K562 (cell line): ENCODE measurements around the gene TCEANC. TPM values are rescaled to one million over a fixed set of nuclear protein-coding genes. Genes with fewer than 3 reads are reported as not detected.
A peak's percentile ranks its signal among the peaks of the same experiment; 100 is the strongest.

ENCODE experiments used
- CHCHD3 ChIP-seq: fragments of 250-450 bp; sonication (Bioruptor Pico); IDR thresholded peaks from 2 replicates; pipeline ENCODE4 v2.1.2; 2022; ENCODE audit warnings: mild to moderate bottlenecking
- COPS2 ChIP-seq: fragments of 450-650 bp; conservative IDR thresholded peaks from 2 replicates; pipeline ENCODE4 v1.6.1; 2016; ENCODE audit warnings: mild to moderate bottlenecking, moderate library complexity
- CSDE1 ChIP-seq, 2 experiments: fragments of 450-650 bp; IDR thresholded peaks; 2 replicates each; pipeline ENCODE4 v1.6.1; 2016; ENCODE audit warnings: mild to moderate bottlenecking in 1 of 2
- CTBP1 ChIP-seq: fragments of 450-650 bp; IDR thresholded peaks from 2 replicates; pipeline ENCODE4 v1.6.1; 2016; ENCODE audit warnings: borderline replicate concordance
- ELF2 ChIP-seq: fragments of 250-450 bp; sonication (Bioruptor Pico); IDR thresholded peaks from 2 replicates; pipeline ENCODE4 v1.5.0; 2021; ENCODE audit warnings: mild to moderate bottlenecking
- FOXM1 ChIP-seq, 2 experiments: fragments of 450-650 bp in 1 of 2; sonication (generic) in 1 of 2; formaldehyde crosslinking in 1 of 2; IDR thresholded peaks; 2 replicates each; pipeline versions ENCODE4 v1.6.1 to v1.9.0; 2017 to 2022; ENCODE audit warnings: low read depth in 2 of 2, mild to moderate bottlenecking in 2 of 2, missing genetic modification reagents in 1 of 2, moderate library complexity in 1 of 2
- HDAC3 ChIP-seq: fragments of 450-650 bp; IDR thresholded peaks from 2 replicates; pipeline ENCODE4 v1.6.1; 2018; ENCODE audit warnings: borderline replicate concordance, mild to moderate bottlenecking, moderate library complexity; ENCODE audit not compliant: partially characterized antibody
- MAFG ChIP-seq: fragments of 450-650 bp; conservative IDR thresholded peaks from 2 replicates; pipeline ENCODE4 v1.6.1; 2016; ENCODE audit warnings: missing genetic modification characterization, missing compliant biosample characterization
- NR2C1 ChIP-seq, 2 experiments: fragments of 450-650 bp; IDR thresholded peaks; 2 replicates each; pipeline ENCODE4 v1.6.1; 2017; ENCODE audit warnings: mild to moderate bottlenecking in 2 of 2, antibody characterized with exemption in 1 of 2, inconsistent platforms in 1 of 2, missing compliant biosample characterization in 1 of 2, missing genetic modification characterization in 1 of 2
- PTBP1 ChIP-seq: fragments of 200-400 bp; formaldehyde crosslinking; IDR thresholded peaks from 2 replicates; pipeline ENCODE4 v1.6.1; 2017; ENCODE audit warnings: low read depth, low read length
- RBM14 ChIP-seq: fragments of 200-400 bp; formaldehyde crosslinking; IDR thresholded peaks from 2 replicates; pipeline ENCODE4 v1.6.1; 2018; ENCODE audit warnings: low read depth, mild to moderate bottlenecking, low read length, moderate library complexity, borderline replicate concordance; ENCODE audit not compliant: insufficient read depth
- RFX1 ChIP-seq: fragments of 450-650 bp; IDR thresholded peaks from 2 replicates; pipeline ENCODE4 v1.6.1; 2016; ENCODE audit warnings: mild to moderate bottlenecking, moderate library complexity
- SMAD2 ChIP-seq: fragments of 150-350 bp; IDR thresholded peaks from 2 replicates; pipeline ENCODE4 v1.6.1; 2014; ENCODE audit warnings: low read depth, mild to moderate bottlenecking, low read length
- SP2 ChIP-seq: IDR thresholded peaks from 2 replicates; pipeline ENCODE4 v1.6.1; 2011; ENCODE audit warnings: mild to moderate bottlenecking, low read depth, low read length, moderate library complexity; ENCODE audit not compliant: poor library complexity, severe bottlenecking; ENCODE audit errors: extremely low read depth
- ZBTB1 ChIP-seq: sonication (generic); formaldehyde crosslinking; IDR thresholded peaks from 2 replicates; pipeline ENCODE4 v1.8.1; 2023; ENCODE audit warnings: missing genetic modification reagents, low read depth, mild to moderate bottlenecking, borderline replicate concordance
- ZNF133 ChIP-seq: fragments of 250-450 bp; sonication (Bioruptor Pico); IDR thresholded peaks from 2 replicates; pipeline ENCODE4 v1.4.0; 2020; ENCODE audit warnings: mild to moderate bottlenecking
- ZNF75A ChIP-seq: fragments of 450-650 bp; formaldehyde crosslinking; IDR thresholded peaks from 2 replicates; pipeline ENCODE4 v1.4.0; 2020; ENCODE audit warnings: mild to moderate bottlenecking
- ZNF778 ChIP-seq: fragments of 450-650 bp; formaldehyde crosslinking; IDR thresholded peaks from 2 replicates; pipeline ENCODE4 v1.4.0; 2020; ENCODE audit warnings: mild to moderate bottlenecking, moderate library complexity
- polyA plus RNA-seq, 8 experiments: library from polyadenylated mRNA; depleted of rRNA in 4 of 8; stranded (reverse) in 5 of 8; unstranded in 3 of 8; fragments of >200 nt; fragmentation: Nextera tagmentation in 2 of 8; fragmentation: Illumina TruSeq in 1 of 8; extraction: Ambion mirVana in 2 of 8; extraction: Trizol in 1 of 8; gene quantifications; 2 replicates each; pipeline versions ENCODE4 v1.2.1 to v1.2.3, GENCODE V29; 2011 to 2014; ENCODE audit warnings: inconsistent platforms in 1 of 8, missing spikeins in 1 of 8
- total RNA-seq, 7 experiments: library from RNA; depleted of rRNA in 6 of 7; stranded (reverse); fragments of >200 nt in 6 of 7; fragmentation: Illumina TruSeq in 2 of 7; extraction: Trizol in 2 of 7; gene quantifications; 2 replicates each; pipeline versions ENCODE4 v1.2.1 to v1.2.3, GENCODE V29; 2011 to 2021; ENCODE audit warnings: low replicate concordance in 1 of 7
- TF ChIP-seq, protein P1 (sequence below): fragments of 250-450 bp; sonication (Bioruptor Pico); IDR thresholded peaks from 2 replicates; pipeline ENCODE4 v1.5.0; 2021; ENCODE audit warnings: mild to moderate bottlenecking, borderline replicate concordance
- TF ChIP-seq, protein P2 (sequence below): fragments of 450-650 bp; formaldehyde crosslinking; IDR thresholded peaks from 2 replicates; pipeline ENCODE4 v1.4.0; 2022; ENCODE audit warnings: mild to moderate bottlenecking, moderate library complexity
- TF ChIP-seq, protein P3 (sequence below): fragments of 450-650 bp; conservative IDR thresholded peaks from 2 replicates; pipeline ENCODE4 v1.6.1; 2016; ENCODE audit warnings: missing genetic modification characterization, low read depth, mild to moderate bottlenecking, control low read depth, missing compliant biosample characterization
- TF ChIP-seq, protein P4 (sequence below): fragments of 200-400 bp; formaldehyde crosslinking; IDR thresholded peaks from 2 replicates; pipeline ENCODE4 v1.6.1; 2017; ENCODE audit warnings: mild to moderate bottlenecking, low read depth, low read length, moderate library complexity

The TCEANC gene
- total and polyA plus RNA-seq, 9 of the 15 experiments (the other 6 are each of a cell fraction or from before 2014, with no cell fraction given), result 1.2 to 2.8 (median 2.0) TPM

DNA sequence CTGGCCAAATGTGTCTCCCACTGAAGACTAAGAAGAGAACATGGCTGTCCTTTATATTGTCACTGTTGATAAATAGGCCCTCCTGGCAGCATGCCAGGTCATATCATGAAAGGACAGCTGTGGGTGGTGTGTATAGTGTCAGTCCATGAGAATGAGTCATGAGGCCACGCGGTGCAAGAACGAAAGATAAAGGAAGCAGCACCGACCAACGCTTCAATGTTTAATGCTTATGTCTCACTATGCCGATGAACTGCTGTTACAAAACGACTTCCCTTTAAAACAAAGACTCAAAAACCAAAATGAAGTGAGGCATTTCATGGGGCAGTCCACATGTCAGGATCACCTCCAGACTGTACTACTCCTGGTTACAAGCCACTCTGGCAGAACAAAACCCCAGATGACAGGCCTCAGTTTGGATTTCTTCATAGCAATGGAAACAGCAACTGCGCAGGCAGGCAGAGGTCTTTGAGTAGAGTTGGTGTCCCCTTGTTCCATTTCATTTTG, 5.2 kb upstream of the TCEANC start (continued):
- TF ChIP-seq ZBTB1 (CRISPR knock-in tag) (no peak), ZNF778 (CRISPR knock-in tag) (no peak), RFX1 (no peak), HDAC3 (peak; percentile 78), MAFG (tag) (peak; percentile 28; the same call in 1 of the 2 replicates), COPS2 (no peak), CSDE1 (IDR thresholded peaks at IDR 0.05) (no peak), SP2 (no peak), RBM14 (no peak), PTBP1 (no peak), NR2C1 (IDR thresholded peaks at IDR 0.05) (no peak), NR2C1 (tag; IDR thresholded peaks at IDR 0.05) (peak; percentile 63), CHCHD3 (CRISPR knock-in tag) (no peak), ELF2 (CRISPR knock-in tag) (no peak), ZNF75A (CRISPR knock-in tag) (no peak; the same call in 1 of the 2 replicates), ZNF133 (no peak), FOXM1 (IDR thresholded peaks at IDR 0.05; ENCODE audit: low read depth) (peak; percentile 76), FOXM1 (CRISPR knock-in tag; IDR thresholded peaks at IDR 0.05; ENCODE audit: low read depth) (no peak), CTBP1 (peak; percentile 48; the same call in 1 of the 2 replicates), SMAD2 (no peak)
- TF ChIP-seq, protein P1, sequence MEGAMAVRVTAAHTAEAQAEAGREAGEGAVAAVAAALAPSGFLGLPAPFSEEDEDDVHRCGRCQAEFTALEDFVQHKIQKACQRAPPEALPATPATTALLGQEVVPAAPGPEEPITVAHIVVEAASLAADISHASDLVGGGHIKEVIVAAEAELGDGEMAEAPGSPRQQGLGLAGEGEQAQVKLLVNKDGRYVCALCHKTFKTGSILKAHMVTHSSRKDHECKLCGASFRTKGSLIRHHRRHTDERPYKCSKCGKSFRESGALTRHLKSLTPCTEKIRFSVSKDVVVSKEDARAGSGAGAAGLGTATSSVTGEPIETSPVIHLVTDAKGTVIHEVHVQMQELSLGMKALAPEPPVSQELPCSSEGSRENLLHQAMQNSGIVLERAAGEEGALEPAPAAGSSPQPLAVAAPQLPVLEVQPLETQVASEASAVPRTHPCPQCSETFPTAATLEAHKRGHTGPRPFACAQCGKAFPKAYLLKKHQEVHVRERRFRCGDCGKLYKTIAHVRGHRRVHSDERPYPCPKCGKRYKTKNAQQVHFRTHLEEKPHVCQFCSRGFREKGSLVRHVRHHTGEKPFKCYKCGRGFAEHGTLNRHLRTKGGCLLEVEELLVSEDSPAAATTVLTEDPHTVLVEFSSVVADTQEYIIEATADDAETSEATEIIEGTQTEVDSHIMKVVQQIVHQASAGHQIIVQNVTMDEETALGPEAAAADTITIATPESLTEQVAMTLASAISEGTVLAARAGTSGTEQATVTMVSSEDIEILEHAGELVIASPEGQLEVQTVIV, result no peak
- TF ChIP-seq, protein P2, sequence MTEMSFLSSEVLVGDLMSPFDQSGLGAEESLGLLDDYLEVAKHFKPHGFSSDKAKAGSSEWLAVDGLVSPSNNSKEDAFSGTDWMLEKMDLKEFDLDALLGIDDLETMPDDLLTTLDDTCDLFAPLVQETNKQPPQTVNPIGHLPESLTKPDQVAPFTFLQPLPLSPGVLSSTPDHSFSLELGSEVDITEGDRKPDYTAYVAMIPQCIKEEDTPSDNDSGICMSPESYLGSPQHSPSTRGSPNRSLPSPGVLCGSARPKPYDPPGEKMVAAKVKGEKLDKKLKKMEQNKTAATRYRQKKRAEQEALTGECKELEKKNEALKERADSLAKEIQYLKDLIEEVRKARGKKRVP (CRISPR knock-in tag), result no peak
- TF ChIP-seq, protein P3, sequence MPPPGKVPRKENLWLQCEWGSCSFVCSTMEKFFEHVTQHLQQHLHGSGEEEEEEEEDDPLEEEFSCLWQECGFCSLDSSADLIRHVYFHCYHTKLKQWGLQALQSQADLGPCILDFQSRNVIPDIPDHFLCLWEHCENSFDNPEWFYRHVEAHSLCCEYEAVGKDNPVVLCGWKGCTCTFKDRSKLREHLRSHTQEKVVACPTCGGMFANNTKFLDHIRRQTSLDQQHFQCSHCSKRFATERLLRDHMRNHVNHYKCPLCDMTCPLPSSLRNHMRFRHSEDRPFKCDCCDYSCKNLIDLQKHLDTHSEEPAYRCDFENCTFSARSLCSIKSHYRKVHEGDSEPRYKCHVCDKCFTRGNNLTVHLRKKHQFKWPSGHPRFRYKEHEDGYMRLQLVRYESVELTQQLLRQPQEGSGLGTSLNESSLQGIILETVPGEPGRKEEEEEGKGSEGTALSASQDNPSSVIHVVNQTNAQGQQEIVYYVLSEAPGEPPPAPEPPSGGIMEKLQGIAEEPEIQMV (tag), result no peak
- TF ChIP-seq, protein P4, sequence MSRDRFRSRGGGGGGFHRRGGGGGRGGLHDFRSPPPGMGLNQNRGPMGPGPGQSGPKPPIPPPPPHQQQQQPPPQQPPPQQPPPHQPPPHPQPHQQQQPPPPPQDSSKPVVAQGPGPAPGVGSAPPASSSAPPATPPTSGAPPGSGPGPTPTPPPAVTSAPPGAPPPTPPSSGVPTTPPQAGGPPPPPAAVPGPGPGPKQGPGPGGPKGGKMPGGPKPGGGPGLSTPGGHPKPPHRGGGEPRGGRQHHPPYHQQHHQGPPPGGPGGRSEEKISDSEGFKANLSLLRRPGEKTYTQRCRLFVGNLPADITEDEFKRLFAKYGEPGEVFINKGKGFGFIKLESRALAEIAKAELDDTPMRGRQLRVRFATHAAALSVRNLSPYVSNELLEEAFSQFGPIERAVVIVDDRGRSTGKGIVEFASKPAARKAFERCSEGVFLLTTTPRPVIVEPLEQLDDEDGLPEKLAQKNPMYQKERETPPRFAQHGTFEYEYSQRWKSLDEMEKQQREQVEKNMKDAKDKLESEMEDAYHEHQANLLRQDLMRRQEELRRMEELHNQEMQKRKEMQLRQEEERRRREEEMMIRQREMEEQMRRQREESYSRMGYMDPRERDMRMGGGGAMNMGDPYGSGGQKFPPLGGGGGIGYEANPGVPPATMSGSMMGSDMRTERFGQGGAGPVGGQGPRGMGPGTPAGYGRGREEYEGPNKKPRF, result no peak
